HG03469 (cell line): ENCODE measurements around the gene LRMDA.
"Not testable (repeated sequence)": the region's sequence is repeated elsewhere in the genome, so short reads cannot be mapped to it uniquely, and the experiment has no call there.

Source experiments
- ATAC-seq: cut with Tn5 transposase; IDR thresholded peaks from one replicate; pipeline ENCODE4 v1.9.1; 2021; ENCODE audit warnings: mild to moderate bottlenecking, moderate library complexity, moderate number of reproducible peaks; ENCODE audit not compliant: unreplicated experiment

The LRMDA gene

GRCh38 chr10:76122056-76122455, 690.6 kb downstream of the LRMDA start:
- ATAC-seq, result no peak

- ATAC-seq, result no peak
These were observed 692.9 kb downstream of the LRMDA start for GRCh38 chr10:76124280-76124679.

- no peak for ATAC-seq
These were observed 694.5 kb downstream of the LRMDA start for GRCh38 chr10:76125900-76126299.

GRCh38 chr10:76126607-76127527, 695.4 kb downstream of the LRMDA start:
- no peak for ATAC-seq

- ATAC-seq, result no peak
These were observed 696.7 kb downstream of the LRMDA start for GRCh38 chr10:76127984-76128589.

GRCh38 chr10:76129213-76129612, 697.8 kb downstream of the LRMDA start:
- ATAC-seq, result no peak

- ATAC-seq, result no peak
These were observed 699.5 kb downstream of the LRMDA start for GRCh38 chr10:76130892-76131291.

GRCh38 chr10:76133597-76134255, 702.3 kb downstream of the LRMDA start:
- ATAC-seq, result no peak

- ATAC-seq, result no peak
These were observed 705.5 kb downstream of the LRMDA start for GRCh38 chr10:76136961-76137360.

GRCh38 chr10:76138286-76138685, 706.9 kb downstream of the LRMDA start:
- ATAC-seq, result no peak

GRCh38 chr10:76138906-76139305, 707.5 kb downstream of the LRMDA start:
- ATAC-seq, result no peak

GRCh38 chr10:76139431-76139830, 708.0 kb downstream of the LRMDA start:
- ATAC-seq, result no peak

GRCh38 chr10:76141376-76141775, 710.0 kb downstream of the LRMDA start:
- ATAC-seq, result no peak

GRCh38 chr10:76148217-76148616, 716.8 kb downstream of the LRMDA start:
- not testable (repeated sequence) for ATAC-seq

- ATAC-seq, result no peak
These were observed 717.8 kb downstream of the LRMDA start for GRCh38 chr10:76149182-76149581.

GRCh38 chr10:76149602-76150138, 718.2 kb downstream of the LRMDA start:
- ATAC-seq, result no peak

GRCh38 chr10:76150139-76150875, 718.9 kb downstream of the LRMDA start:
- ATAC-seq, result no peak

GRCh38 chr10:76150876-76151288, 719.5 kb downstream of the LRMDA start:
- no peak for ATAC-seq

GRCh38 chr10:76152186-76152585, 720.8 kb downstream of the LRMDA start:
- no peak for ATAC-seq

- no peak for ATAC-seq
These were observed 724.5 kb downstream of the LRMDA start for GRCh38 chr10:76155961-76156360.
